SK-N-SH (cell line): ENCODE data around the gene GALNT14. TPM values are rescaled to one million over a fixed set of nuclear protein-coding genes. Genes with fewer than 3 reads are reported as not detected.

Experiments
- CTCF ChIA-PET: fragments of 300-600, 350-600 bp; formaldehyde crosslinking; extraction: SDS; loops from one replicate; lab custom pipeline; 2021; lab: Yijun Ruan, JAX
- POLR2A ChIA-PET: fragments of 350-600 bp; sonication (Branson Sonifier 250); formaldehyde crosslinking; extraction: SDS; loops from one replicate; lab custom pipeline; 2020; ENCODE audit warnings: antibody characterized with exemption, inconsistent platforms; lab: Yijun Ruan, JAX
- DNase-seq: peaks from one replicate; pipeline ENCODE4 v3.0.0; 2012
- H2AFZ ChIP-seq: fragments of 200-600 bp; sonication (generic); 2 replicates; pipeline ENCODE4 v1.8.1; 2016; ENCODE audit warnings: antibody characterized with exemption, mild to moderate bottlenecking, low read depth
- H3F3A ChIP-seq: fragments of 200-600 bp; sonication (generic); replicated peaks from 2 replicates; pipeline ENCODE3; 2016; ENCODE audit warnings: antibody characterized with exemption, mild to moderate bottlenecking; ENCODE audit not compliant: insufficient read depth
- H3K27ac ChIP-seq, 2 experiments: fragments of 200-500 bp in 1 of 2; fragments of 200-600 bp in 1 of 2; sonication (Bioruptor generic) in 1 of 2; sonication (generic), shearing (Covaris generic) in 1 of 2; 2 replicates each; pipeline versions ENCODE4 v1.5.1 to v1.6.1; 2014 to 2016; ENCODE audit warnings: low read depth in 2 of 2, inconsistent platforms in 1 of 2, low read length in 1 of 2, mild to moderate bottlenecking in 1 of 2, mixed read lengths in 1 of 2
- H3K27me3 ChIP-seq: fragments of 200-600 bp; sonication (generic), shearing (Covaris generic); 2 replicates; pipeline ENCODE4 v1.6.1; 2016; ENCODE audit warnings: mixed run types; ENCODE audit not compliant: insufficient read depth
- H3K36me3 ChIP-seq, 2 experiments: fragments of 200-500 bp in 1 of 2; fragments of 200-600 bp in 1 of 2; sonication (Bioruptor generic) in 1 of 2; sonication (generic) in 1 of 2; replicated peaks in 1 of 2; 2 replicates each; pipeline versions ENCODE3 to v1.5.1; 2014 to 2016; ENCODE audit warnings: low read length in 1 of 2, mild to moderate bottlenecking in 1 of 2; ENCODE audit not compliant: insufficient read depth in 2 of 2, control insufficient read depth in 1 of 2
- H3K4me1 ChIP-seq, 2 experiments: fragments of 200-500 bp in 1 of 2; fragments of 200-600 bp in 1 of 2; sonication (Bioruptor generic) in 1 of 2; sonication (generic), shearing (Covaris generic) in 1 of 2; 2 replicates each; pipeline versions ENCODE4 v1.5.1 to v1.6.1; 2014 to 2016; ENCODE audit warnings: low read depth in 1 of 2, low read length in 1 of 2, mixed run types in 1 of 2; ENCODE audit not compliant: insufficient read depth in 2 of 2, control insufficient read depth in 1 of 2
- H3K4me2 ChIP-seq: fragments of 200-600 bp; sonication (generic), shearing (Covaris generic); 2 replicates; pipeline ENCODE4 v1.6.1; 2017; ENCODE audit warnings: mixed run types
- H3K4me3 ChIP-seq, 2 experiments: fragments of 200-500 bp in 1 of 2; fragments of 200-600 bp in 1 of 2; sonication (Bioruptor generic) in 1 of 2; sonication (generic), shearing (Covaris generic) in 1 of 2; 2 replicates each; pipeline versions ENCODE4 v1.5.1 to v1.8.1; 2014 to 2016; ENCODE audit warnings: low read depth in 2 of 2, inconsistent platforms in 1 of 2, low read length in 1 of 2, mild to moderate bottlenecking in 1 of 2, mixed read lengths in 1 of 2, moderate library complexity in 1 of 2
- H3K79me2 ChIP-seq: fragments of 200-600 bp; sonication (generic); 2 replicates; pipeline ENCODE4 v1.8.1; 2017; ENCODE audit warnings: mild to moderate bottlenecking; ENCODE audit not compliant: insufficient read depth
- H3K9ac ChIP-seq: fragments of 200-600 bp; sonication (generic); 2 replicates; pipeline ENCODE4 v1.6.1; 2017; ENCODE audit warnings: mixed run types
- H3K9me2 ChIP-seq: fragments of 200-600 bp; sonication (generic); 2 replicates; pipeline ENCODE4 v1.6.1; 2017; ENCODE audit warnings: mixed run types
- H3K9me3 ChIP-seq: fragments of 200-600 bp; sonication (generic); 2 replicates; pipeline ENCODE4 v1.6.1; 2017; ENCODE audit warnings: mixed run types, mild to moderate bottlenecking, moderate library complexity
- H4K20me1 ChIP-seq: fragments of 200-600 bp; sonication (generic); 2 replicates; pipeline ENCODE4 v1.6.1; 2017; ENCODE audit warnings: mild to moderate bottlenecking, mixed run types; ENCODE audit not compliant: insufficient read depth
- FOSL2 ChIP-seq: IDR thresholded peaks from 2 replicates; pipeline ENCODE4 v1.4.0; 2012; ENCODE audit warnings: low read depth, mild to moderate bottlenecking, moderate library complexity, borderline replicate concordance
- FOXJ3 ChIP-seq: sonication (generic); formaldehyde crosslinking; IDR thresholded peaks from 2 replicates; pipeline ENCODE4 v1.5.1; 2020; ENCODE audit warnings: mild to moderate bottlenecking, missing genetic modification reagents
- FOXM1 ChIP-seq: IDR thresholded peaks from 2 replicates; pipeline ENCODE4 v1.4.0; 2012; ENCODE audit warnings: low read depth, mild to moderate bottlenecking
- GABPA ChIP-seq: IDR thresholded peaks from 2 replicates; pipeline ENCODE4 v1.4.0; 2012; ENCODE audit warnings: low read depth, mild to moderate bottlenecking
- IRF3 ChIP-seq: fragments of 150-350 bp; IDR thresholded peaks from 2 replicates; pipeline ENCODE4 v1.6.1; 2016; ENCODE audit warnings: mild to moderate bottlenecking, low read depth, low read length
- MXI1 ChIP-seq: IDR thresholded peaks from 2 replicates; pipeline ENCODE4 v1.6.1; 2012; ENCODE audit warnings: mild to moderate bottlenecking, low read depth, low read length, improper control_type of control experiment
- NFIC ChIP-seq: IDR thresholded peaks from 2 replicates; pipeline ENCODE4 v1.4.0; 2012; ENCODE audit warnings: borderline replicate concordance
- NRF1 ChIP-seq: IDR thresholded peaks from 2 replicates; pipeline ENCODE4 v1.6.1; 2012; ENCODE audit warnings: low read depth, mild to moderate bottlenecking, low read length
- PBX3 ChIP-seq: IDR thresholded peaks from 2 replicates; pipeline ENCODE4; 2012
- POLR2AphosphoS5 ChIP-seq: IDR thresholded peaks from 2 replicates; pipeline ENCODE4 v1.6.1; 2012; ENCODE audit warnings: low read depth, low read length
- RAD21 ChIP-seq: IDR thresholded peaks from 2 replicates; pipeline ENCODE4 v1.6.1; 2012; ENCODE audit warnings: mild to moderate bottlenecking, low read length
- RCOR1 ChIP-seq: fragments of 150-350 bp; IDR thresholded peaks from 2 replicates; pipeline ENCODE4 v1.6.1; 2017; ENCODE audit warnings: antibody characterized with exemption, low read length
- RFX5 ChIP-seq: IDR thresholded peaks from 2 replicates; pipeline ENCODE4 v1.6.1; 2012; ENCODE audit warnings: mild to moderate bottlenecking, improper control_type of control experiment, low read length
- RXRA ChIP-seq: IDR thresholded peaks from 2 replicates; pipeline ENCODE4 v1.4.0; 2012; ENCODE audit warnings: low read depth, mild to moderate bottlenecking, borderline replicate concordance
- SIN3A ChIP-seq: IDR thresholded peaks from 2 replicates; pipeline ENCODE4 v1.6.1; 2012; ENCODE audit warnings: low read depth, mild to moderate bottlenecking, low read length, moderate library complexity, borderline replicate concordance
- SMC3 ChIP-seq: IDR thresholded peaks from 2 replicates; pipeline ENCODE4 v1.6.1; 2012; ENCODE audit warnings: low read depth, low read length, improper control_type of control experiment
- TCF12 ChIP-seq: IDR thresholded peaks from 2 replicates; pipeline ENCODE4 v1.4.0; 2012
- TEAD4 ChIP-seq: IDR thresholded peaks from 2 replicates; pipeline ENCODE4 v1.4.0; 2012; ENCODE audit warnings: mild to moderate bottlenecking, borderline replicate concordance; ENCODE audit not compliant: insufficient read depth
- USF1 ChIP-seq: IDR thresholded peaks from 2 replicates; pipeline ENCODE4 v1.4.0; 2012; ENCODE audit warnings: low read depth, borderline replicate concordance
- YY1 ChIP-seq: IDR thresholded peaks from 2 replicates; pipeline ENCODE4 v1.4.0; 2012; ENCODE audit warnings: low read depth, mild to moderate bottlenecking
- WGBS: methylation state at CpG from one replicate; pipeline ENCODE4 v1.1.6; 2017; ENCODE audit warnings: low lambda C conversion rate; 5-methylcytosine and 5-hydroxymethylcytosine counted together
- polyA plus RNA-seq, 3 experiments: library from polyadenylated mRNA; depleted of rRNA; stranded (reverse); fragments of >200 nt; gene quantifications; 2 replicates each; pipeline ENCODE4 v1.2.3, GENCODE V29; 2012

Gene GALNT14
- polyA plus RNA-seq, 1 of the 3 experiments (the other 2 are of a cell fraction): 1.6 TPM

GRCh38 chr2:30949435-30949834, 188.8 kb downstream of the GALNT14 start:
- Histone ChIP-seq H3K4me1 (peaks cover 0 to 8% of the 10 kb centered on the region in 2 experiments; a peak in 1 of 4 replicates), H3K27ac (no peak overlapping the region), H3K9me3 (no peaks in the 10 kb centered on the region), H3K79me2 (no peaks in the 10 kb centered on the region), H3F3A (no peaks in the 10 kb centered on the region), H3K36me3 (no peaks in the 10 kb centered on the region), H3K9me2 (no peaks in the 10 kb centered on the region), H3K4me2 (no peak overlapping the region), H4K20me1 (no peaks in the 10 kb centered on the region), H2AFZ (no peak overlapping the region), H3K27me3 (no peaks in the 10 kb centered on the region), H3K4me3 (no peak overlapping the region), H3K9ac (no peak overlapping the region)
- ChIA-PET CTCF (interaction anchor here (0.9 to 1.1 kb wide), 3 partner anchors 10 to 384 kb away, joined by 3 to 5 read pairs (median 3); partner anchors contain the start of gene GALNT14), POLR2A (no interaction called here)
- TF ChIP-seq FOXJ3 (CRISPR knock-in tag): no peak
- TF ChIP-seq FOSL2: no peak
- TF ChIP-seq RFX5: no peak
- TF ChIP-seq NRF1: no peak
- TF ChIP-seq RCOR1: no peak
- TF ChIP-seq TEAD4: no peak
- no peak for TF ChIP-seq MXI1
- TF ChIP-seq IRF3: no peak
- no peak for TF ChIP-seq RAD21
- no peak for TF ChIP-seq SMC3
- TF ChIP-seq PBX3: no peak
- TF ChIP-seq POLR2AphosphoS5: no peak
- TF ChIP-seq GABPA: no peak
- TF ChIP-seq YY1: no peak
- TF ChIP-seq SIN3A: no peak
- no peak for TF ChIP-seq TCF12
- no peak for TF ChIP-seq FOXM1
- no peak for TF ChIP-seq NFIC
- no peak for TF ChIP-seq USF1
- TF ChIP-seq RXRA: no peak
- no peak for DNase-seq
- WGBS: 44% methylated on average over 4 of the region's 4 CpGs
